ENCODE measurements around the gene CXCR5.

CXCR5 gene

DNA sequence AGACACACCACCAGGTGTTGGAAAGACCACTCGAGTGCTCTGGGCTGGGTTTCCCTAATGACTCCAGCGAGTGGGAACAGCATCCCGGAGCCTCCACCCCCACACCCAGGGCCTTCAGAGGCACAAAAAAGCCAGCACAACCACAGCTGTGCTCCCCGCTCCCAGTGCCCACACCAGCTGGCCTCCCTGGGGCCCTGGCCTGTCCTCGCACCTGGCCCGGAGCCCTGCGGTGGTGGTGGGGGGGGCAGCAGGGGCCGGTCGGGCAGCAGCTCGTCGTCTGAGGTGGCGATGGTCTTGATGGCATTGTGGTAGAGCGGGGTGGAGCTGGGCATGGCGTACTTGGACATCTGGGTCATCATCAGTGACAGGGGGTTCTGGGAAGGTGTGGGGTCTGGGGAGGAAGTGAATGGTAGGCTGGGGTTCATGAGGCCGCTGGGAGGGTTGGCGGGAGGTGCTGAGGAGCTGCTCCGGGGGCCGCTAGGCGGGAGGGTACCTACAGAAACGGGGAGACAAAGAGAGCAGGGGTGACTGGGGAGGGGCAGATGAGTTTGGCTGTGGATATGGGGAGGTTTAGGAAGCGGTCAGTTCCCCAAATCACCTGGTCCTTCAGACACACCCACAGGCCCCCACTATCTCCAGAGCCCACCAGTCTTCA is 16.1 kb downstream of the CXCR5 start:
- DNase-seq = no peak

DNA sequence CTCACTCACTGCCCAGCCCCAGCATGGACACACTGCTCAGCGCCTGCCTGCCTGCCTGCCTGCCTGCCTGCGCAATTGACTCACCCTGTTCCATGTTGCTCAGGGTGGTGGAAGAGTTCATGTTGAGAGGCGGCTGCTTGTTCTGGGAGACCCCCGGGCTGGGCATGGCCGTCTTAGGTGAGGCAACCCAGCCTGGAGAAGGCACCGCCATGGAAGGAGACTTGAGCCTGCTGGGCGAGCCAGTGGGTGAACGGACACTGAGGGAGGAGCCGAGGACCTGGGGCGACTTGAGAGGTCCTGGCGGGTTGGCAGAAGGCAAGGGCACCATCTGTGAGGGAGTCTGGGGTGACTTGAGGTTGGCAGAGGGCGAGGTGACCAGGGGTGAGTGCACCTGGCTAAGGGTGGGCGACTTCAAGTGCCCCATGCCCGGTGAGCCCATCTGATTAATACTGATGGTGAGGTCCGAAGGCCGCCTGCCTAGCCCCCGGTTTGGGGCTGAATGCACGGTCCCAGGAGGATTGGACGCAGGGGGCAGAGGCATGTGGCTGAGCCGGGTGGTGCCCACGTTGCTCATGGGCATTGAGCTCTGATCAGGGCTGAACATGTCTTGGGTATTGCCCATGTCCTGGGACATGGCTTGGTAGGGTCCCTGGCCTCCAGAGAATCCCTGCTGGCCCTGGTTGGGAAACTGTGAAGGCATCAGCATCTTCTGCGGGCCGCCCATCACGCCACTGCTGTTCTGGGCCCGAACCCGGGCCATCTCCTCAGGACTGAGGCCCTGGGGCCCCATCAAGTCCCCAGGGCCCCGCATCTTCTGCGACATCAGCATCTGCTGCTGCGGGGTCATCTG is 17.1 kb downstream of the CXCR5 start:
- DNase-seq = peak; percentile 62

DNA sequence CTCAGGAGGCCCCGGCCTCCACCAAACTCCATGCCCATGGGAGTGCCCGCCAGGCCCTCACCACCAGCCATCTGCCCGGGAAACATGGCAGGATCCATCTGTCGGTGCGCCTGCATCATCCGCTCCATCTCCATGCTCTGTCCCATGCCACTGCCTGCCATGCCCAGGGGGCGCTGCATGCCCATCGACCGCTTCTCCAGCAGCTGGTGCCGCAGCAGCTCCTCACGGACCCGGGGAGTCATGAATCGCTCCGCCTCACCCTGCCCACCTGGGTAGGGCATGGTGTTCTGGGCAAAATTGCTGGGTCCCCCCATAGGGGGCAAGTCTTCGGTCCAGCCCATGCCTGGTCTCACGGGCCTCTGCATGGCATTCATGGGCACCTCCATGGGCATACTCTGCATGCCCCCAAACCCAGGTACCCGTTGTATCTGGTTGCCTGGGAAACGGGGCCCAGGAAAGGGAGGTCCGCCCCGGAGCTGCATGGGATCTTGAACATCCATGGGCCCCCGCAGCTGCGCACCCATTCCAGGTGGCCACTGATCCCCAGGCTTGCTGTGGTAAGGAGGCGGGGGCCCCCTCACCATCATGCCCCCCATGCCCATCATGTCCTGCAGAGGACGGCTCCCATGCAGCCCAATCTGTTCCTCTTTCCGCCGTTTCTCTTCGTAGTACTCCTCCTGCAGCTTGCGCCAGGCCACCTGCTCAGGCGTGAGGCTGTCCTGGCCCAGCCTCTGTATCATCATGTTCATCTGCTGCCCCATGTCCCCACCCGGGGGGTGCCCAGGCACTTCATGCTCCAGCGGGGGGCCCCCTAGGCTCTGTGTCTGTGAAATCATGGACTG is 18.0 kb downstream of the CXCR5 start:
- DNase-seq = no peak

DNA sequence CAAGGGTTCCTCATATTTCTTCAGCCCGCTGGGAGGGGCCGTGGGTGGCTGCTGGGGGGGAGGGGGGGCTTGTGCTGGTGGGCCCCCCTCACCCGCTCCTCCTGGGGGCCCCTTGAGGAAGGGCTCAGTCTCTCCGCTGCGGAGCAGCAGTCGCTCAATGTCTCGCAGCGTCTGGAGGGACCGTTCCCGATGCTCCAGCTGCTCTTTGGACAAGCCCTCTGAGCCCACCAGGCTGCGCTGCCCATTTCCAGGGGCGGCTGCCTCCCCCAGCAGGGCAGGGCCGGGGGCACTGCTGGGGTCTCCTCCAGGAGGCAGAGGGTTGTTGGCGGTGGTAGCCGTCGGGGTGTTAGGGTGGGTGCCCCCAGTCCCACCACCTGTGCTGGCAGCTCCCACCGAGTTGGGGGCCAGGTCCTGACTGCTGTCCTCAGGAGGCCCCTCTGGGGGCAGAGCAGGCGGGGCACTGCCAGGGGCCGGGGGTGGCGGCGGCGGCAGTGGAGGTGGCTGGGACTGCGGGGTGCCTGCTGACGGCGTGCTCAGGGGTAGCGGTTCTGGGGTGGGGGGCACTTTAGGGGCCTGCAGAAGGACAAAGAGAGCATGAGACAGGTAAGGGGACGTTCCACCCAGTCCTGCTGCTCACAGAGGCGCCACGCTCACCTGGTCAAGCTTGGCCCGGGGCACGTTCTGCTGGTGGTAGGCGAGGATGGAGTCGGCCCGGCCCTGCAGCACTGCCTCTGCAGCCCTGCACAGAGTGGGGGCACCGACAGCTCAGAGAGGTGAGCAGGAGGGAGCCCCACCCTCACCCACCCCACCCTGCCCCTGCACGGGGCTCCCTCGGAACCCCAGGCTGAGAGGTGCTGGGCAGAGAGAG is 18.9 kb downstream of the CXCR5 start:
- no peak for DNase-seq

DNA sequence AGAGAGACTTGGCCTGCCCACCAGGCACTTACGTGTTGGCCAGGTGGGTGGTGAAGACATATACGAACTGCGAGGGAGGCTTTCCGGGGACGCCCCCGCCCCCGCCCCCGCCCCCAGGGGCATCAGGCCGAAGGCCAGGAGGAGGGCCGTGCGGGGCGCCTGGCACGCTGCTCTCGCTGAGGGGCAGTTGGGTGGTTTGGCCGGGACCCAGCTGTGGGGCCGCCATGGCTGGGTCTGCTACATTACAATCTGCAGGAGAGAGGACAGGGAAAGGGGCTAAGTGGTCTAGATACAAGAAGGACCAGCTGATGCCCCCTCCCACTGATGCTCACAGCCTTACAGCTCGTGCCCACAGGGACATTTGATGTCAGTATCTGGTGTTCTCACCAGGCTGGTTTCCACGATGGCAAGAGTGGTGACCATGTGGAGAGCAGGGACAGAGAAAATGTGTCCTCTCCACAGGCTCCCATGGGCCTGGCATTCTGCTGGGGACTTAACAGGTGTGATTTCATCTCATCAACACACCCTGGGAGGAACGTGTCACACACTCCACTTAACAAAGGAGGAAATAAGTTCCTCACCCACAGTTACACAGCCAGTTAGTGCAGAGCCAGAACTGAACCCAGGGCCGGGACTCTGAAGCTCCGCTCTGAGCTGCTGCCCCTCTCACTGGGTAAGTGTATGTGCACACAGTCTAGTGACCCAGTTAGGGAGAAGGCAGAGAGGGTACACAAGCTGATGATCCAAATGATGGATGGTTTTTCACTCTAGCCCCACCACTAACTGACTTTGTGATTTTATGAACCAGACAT is 19.7 kb downstream of the CXCR5 start:
- DNase-seq = no peak

DNA sequence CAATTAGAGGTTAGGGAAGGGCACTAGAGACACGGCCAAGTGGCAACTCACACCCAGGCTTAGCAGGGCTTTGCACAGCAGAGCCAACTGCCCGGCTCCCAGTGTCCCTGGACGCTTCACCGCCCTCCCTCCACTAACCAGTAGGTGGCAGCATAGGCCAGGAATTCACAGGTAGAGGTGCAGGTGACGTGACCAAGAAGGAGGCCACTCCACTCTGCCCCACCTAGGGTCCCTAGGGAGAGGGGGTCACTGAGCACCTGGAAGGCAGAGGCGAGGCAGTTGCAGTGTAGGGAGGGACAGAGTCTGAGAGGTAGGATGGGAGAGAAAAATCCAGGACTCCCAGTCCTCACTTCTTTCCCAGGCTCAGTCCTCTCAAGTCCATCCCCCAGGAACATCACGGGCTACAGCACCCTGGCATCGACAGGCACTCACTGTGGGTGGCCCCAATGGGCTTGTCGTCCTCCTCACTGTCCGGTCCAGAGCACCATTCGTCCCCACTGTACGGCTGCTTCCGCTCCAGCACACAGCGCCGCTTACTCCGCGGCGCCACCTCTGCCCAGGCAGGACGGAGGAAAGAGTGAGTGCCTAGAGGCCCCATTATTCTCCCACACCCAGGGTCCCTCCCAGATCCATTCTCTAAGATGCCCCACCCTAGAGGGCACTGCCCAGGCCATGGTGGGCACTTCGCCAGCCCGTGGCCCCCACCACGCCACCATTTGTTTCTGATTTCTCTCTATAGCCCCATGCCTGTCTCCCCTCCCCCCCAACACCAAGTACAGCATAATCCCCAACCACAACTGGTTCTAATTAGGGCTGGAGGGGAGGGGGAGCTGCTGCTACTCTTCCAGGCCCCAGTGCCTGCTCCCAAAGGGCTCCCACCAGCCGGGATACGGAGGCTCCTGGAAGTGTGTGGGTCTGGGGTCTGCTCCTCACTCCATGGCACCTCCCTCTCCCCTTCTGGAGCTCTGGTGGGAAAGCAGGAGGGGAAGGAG is 23.7 kb downstream of the CXCR5 start:
- DNase-seq = peak; percentile 94

DNA sequence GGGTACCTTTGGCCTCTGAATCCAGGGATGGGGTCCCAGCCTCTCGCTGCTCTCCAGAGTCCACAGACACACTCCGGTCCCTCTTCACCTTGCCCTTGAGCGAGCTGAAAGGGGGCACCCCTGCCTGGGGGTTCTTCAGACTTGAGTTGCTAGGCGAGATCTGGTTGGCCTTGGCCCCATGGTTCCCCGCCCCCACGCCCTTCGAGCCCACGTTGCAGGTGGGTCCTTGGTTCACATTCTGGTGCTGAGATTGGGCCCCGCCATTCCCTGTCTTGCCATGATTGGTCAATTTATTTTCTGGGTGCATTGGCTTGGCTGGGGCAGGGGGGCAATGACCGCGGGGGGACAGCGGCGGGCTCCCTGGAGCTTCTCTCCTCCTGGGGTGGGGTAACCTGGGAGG is 24.6 kb downstream of the CXCR5 start:
- DNase-seq = no peak

DNA sequence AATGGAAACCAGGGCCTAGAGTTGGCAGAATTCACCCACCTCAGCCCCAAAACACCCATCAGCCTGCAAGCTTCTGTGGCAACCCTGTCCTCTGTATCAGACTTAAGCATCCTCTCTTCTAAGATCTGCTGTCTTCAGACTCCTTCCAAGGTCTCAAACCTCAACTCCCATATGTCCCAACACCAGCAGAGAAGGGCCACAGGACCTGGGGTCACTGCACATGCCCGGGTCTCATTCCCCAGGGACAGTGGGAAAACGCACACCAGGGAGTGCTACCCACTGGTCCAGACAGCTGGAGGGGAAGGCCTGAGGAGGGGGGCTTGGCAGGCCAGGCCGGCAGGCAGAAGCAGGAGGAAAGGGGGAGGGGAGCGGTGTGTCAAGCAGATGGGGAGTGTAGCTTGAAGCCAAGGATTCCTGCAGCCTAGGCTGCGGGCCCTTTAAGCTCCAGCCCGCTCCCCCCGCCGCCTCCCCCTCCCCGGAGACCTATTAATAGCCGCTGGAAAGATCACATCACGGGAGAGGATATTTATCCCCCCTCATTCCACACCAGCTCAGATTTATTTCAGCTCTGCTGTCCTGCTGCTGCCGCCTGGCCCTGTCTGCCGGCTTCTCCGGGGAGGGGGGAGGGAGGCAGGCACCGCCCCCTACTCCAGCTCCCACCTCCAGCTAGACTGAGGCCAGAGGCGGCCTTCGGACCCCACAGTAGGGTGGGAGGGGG is 25.4 kb downstream of the CXCR5 start:
- DNase-seq = no peak

DNA sequence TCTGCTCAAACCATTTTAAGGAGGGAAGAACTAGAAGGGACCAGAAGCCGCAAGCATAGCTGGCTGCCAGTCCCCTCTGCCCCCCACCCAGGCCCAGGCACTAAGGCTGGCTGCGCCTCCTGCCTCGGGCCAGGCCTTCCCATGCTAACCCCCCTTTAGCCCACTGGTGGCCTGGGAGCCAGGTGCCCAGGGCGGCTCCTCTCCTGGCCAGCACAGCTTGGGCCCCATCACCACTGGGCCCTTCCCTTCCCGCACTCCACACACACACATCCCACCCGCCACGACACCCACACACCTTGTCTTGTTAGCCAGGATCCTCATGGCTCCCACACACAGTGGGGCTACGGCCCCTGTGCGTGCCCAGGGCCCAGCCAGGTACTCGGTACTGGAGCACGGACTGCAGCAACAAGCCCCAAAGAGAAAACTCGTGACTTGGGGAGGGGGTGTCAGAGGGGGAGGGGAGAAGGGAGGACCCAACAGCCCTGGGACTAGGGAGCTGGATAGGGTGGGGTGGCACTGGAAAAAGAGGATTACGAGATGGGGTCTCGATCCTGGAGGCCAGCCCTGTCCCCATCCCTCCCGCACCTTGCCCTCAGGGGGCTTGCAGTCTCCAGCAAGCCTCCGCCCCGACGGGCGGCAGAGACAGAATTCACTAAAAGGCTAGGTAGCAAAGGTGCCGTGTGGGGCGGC is 26.1 kb downstream of the CXCR5 start:
- no peak for DNase-seq

DNA sequence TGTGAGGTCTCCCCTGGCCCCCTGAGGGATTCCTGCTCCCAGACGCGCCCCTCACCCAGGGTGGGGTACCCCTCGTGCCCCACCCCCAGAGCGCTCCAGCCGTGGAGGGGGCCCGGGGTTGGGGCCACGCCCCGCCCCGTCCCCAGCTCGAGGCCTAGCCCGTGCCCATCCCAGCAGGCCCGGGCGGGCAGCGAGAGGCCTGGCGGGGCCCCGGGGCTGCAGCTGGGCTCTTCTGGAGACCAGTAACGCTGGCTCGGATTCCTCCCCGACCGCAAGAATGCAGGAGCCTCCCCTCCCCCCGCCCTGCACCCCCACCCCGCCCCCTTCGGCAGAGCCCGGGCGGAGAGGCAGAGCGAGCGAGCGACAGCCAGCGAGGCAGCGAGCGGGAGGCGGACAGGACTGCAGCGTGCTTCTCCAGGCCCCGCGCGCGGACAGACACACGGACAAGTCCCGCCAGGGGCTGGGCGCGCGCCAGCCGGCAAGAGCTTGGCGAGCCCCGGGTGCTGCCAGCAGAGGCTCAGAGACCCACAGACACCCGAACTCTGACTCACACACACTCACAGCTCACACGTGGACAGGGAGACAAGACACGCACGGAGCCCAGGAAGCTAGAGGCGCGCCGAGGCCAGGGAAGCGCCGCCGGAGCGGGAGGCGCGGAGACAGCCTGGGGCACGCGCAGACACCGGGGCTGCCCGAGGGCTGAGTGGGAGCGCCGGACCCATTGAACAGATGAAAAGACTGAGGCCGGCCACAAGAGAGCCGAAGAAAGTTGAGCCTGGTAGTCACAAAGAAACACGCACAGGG is 26.8 kb downstream of the CXCR5 start:
- peak; percentile 83 for DNase-seq

DNA sequence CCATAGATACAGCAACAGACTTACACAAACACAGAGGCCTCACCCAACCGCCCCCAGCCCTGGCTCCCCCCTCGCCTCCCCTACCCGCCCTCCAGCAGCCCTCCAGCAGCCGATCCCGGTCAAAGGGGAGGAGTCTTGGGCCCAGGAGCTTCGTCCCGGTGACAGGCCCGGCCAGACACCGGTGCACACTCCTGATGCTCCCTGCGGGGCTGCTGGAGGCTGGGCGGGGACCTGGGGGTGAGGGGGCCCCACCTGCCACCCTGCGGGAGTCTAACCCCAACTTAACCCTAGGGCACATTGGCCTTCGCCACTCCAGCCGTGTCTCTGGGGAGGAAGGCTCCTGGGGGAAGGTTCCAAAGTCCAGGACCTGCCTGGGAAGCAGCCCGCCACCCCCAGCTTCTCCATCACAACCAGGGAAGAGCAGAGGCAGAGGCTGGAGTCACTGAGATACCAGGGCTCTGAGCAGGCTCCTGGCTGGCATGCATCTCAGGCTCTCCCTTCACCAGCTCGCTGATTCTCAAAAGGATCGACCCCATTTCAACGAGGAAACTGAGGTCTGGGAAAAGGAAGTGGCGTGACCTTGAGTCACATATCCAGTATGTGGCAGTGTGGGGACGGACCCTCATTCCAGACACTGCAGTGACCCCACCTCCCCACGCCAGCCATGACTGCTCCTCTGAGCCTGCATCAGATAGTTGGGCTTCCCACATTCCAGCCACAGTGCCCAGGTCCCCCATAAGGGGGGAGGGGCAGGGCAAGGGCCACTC is 27.6 kb downstream of the CXCR5 start:
- DNase-seq = no peak

DNA sequence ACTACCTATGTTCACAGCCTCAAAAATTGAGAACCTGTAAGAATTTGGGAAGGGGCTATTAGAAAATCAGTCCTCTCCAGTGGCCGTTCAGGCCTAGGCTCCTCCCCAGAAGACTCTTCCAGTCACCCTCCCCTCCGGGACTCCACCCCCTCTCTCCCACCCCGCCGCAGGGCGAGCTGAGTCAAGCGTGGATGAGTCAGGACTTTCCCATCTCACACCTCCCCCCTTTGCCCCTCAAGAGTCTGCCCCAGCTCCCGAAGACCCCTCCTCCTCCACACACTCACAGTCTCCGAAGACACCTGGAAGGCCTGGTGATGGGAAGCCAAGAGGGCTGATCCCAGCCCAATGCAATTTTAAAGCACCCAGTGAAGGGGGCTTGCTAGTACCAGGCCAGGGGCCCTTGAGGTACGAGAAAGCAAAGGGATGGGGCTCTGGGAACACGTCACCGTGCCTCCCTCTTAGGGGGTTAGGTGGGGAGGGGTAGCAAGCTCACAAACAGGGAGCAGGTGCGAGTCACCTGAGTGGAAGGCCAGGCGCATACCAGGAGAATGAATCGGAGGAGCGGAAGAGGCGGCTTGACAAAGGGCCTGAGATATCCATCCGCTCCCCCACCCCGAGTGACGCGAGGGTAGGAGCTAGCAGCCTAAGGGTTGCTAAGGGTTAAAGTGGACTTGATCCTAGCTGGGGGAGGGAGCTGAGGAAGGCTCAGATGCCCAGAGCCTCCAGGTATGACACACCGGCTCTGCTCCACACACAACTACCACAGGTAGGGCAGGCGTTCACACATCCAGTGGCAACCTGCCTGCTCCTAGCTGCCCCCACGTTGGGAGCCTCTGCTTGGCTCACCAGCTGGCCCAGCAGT is 28.4 kb downstream of the CXCR5 start:
- peak; percentile 92 for DNase-seq

DNA sequence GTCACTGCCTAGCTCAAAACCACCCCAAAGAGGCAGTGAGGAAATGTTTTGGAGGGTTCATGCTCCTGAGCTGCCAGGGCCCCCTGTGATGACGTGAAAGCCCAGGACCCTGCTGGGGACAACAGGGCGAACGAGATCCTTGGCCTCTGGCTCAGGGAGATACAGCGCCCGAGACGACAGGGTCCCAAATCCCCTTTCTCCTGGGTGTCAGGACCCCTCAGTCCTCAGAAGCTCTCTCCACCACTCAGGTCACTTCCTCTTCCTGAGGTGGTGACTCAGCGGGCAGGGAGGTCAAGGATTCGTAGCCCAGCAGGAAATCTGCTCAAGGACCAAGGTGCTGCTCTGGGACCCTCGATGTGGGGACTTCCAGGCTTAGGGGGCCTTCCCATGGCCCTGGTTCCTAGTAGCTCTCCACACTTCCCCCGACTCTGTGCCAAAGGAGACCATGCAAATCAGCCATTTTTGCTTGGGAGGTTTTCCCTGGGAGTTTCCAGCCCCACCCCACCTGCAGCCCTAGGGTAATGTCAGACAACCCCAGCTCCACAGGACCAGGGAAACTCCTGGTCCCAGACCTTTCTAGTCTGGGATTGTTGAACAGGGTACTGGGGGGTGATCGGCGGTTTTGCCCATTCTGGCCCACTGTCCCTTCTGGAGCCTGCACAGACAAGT is 29.2 kb downstream of the CXCR5 start:
- DNase-seq = no peak

DNA sequence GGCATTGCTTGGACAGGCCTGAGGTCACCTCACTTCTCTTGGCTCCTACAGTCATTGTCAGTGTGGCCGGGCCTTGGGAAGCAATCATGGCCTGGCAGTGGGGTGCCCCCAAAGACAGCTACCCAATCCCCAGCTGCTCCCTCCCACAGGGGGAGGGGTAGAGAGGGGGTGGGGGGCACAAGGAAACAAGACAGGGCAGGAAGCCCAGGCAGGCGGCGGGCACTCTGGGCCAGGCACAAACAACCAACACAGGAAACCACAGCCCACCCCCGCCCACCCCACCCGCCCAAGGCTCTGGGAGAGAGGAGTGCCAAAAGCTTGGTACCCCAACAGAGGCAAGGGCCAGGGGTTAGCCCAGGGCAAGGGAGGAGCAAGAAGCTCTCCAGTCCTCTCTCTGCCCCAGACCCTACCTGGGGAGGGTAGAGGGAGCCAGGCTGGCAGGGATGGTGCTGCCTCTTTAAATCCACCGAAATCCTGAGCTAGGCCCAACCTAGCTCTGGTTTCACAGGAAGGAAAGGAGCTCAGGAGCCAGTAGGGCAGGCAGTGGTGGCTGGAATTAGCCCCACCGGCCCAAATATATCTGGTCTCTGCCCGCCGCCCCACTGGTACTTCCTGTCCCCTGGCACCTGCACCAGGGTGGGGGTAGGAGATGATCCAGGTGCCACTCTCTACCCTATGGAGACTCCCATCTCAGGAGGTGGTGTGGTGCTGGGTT is 29.9 kb downstream of the CXCR5 start:
- peak; percentile 76 for DNase-seq

All from activated effector memory CD4-positive, alpha-beta T cell treated with anti-CD3 and anti-CD28 coated beads, Interleukin-2, amount 50 U/mL, for 16 hours (primary cell).